ENCODE results near the gene SLC12A8.

Gene SLC12A8

GRCh38 chr3:125238759-125239158, 26.2 kb upstream of the SLC12A8 start:
- Histone ChIP-seq H4K8ac (ENCODE audit: low read length) (no peak overlapping the region), H2BK5ac (ENCODE audit: low read depth, low read length, poor library complexity, severe bottlenecking) (no peak overlapping the region)
- 100% methylated on average over 2 of the region's 3 CpGs for WGBS

GRCh38 chr3:125236331-125236903, 23.9 kb upstream of the SLC12A8 start:
- Histone ChIP-seq H2BK5ac (ENCODE audit: low read depth, low read length, poor library complexity, severe bottlenecking) (no peak overlapping the region), H3K4me1 (ENCODE audit: control insufficient read depth, insufficient read depth, low read depth, low read length) (peaks cover 2% of the 10 kb centered on the region), H3K4ac (ENCODE audit: low read depth in 1 of 2, low read length in 2 of 2) (no peak overlapping the region), H4K91ac (ENCODE audit: low read length) (no peak overlapping the region), H2BK120ac (ENCODE audit: low read depth, low read length) (no peak overlapping the region), H2BK12ac (ENCODE audit: low read length in 2 of 2) (no peak overlapping the region), H3K18ac (ENCODE audit: low read depth in 1 of 2, low read length in 2 of 2) (no peak overlapping the region), H3K4me3 (ENCODE audit: insufficient read depth in 1 of 2, low read depth in 1 of 2, low read length in 2 of 2) (no peak overlapping the region), H3K14ac (ENCODE audit: low read length in 2 of 2) (no peak overlapping the region), H3K4me2 (ENCODE audit: low read length, poor library complexity, severe bottlenecking) (no peak overlapping the region), H3K23ac (ENCODE audit: low read length in 2 of 2) (no peak overlapping the region), H3K9me3 (ENCODE audit: control insufficient read depth, low read length) (no peaks in the 10 kb centered on the region), H3K79me1 (replicated peaks; ENCODE audit: low read length, poor library complexity, severe bottlenecking) (peaks cover 10% of the 10 kb centered on the region), H2AK5ac (ENCODE audit: low read length, severe bottlenecking) (no peak overlapping the region), H3K27ac (ENCODE audit: low read length, poor library complexity, severe bottlenecking) (no peak overlapping the region), H2AFZ (ENCODE audit: low read depth, low read length) (no peak overlapping the region), H3K27me3 (ENCODE audit: control insufficient read depth in 1 of 2, insufficient read depth in 1 of 2, low read length in 2 of 2) (no peaks in the 10 kb centered on the region), H4K8ac (ENCODE audit: low read length) (no peak overlapping the region), H2BK15ac (ENCODE audit: low read depth, poor library complexity, severe bottlenecking) (no peak overlapping the region), H3K36me3 (ENCODE audit: control insufficient read depth in 1 of 2, insufficient read depth in 2 of 2, low read depth in 1 of 2, low read length in 2 of 2) (peaks cover 2 to 43% of the 10 kb centered on the region in 2 experiments), H3K9ac (ENCODE audit: low read length) (no peak overlapping the region)
- WGBS, result 81% methylated on average over 6 of the region's 6 CpGs
- DNase-seq, result peak; percentile 43

More at GRCh38 chr3:125238759-125239158, 26.2 kb upstream of the SLC12A8 start:
- H2BK120ac ChIP-seq (ENCODE audit: low read depth, low read length), result no peak overlapping the region
- H3K27ac ChIP-seq (ENCODE audit: low read length, poor library complexity, severe bottlenecking), result no peak overlapping the region
- H2AFZ ChIP-seq (ENCODE audit: low read depth, low read length), result no peak overlapping the region
- no peak overlapping the region for H2BK15ac ChIP-seq (ENCODE audit: low read depth, poor library complexity, severe bottlenecking)
- H3K4me3 ChIP-seq (ENCODE audit: insufficient read depth in 1 of 2, low read depth in 1 of 2, low read length in 2 of 2), result no peak overlapping the region
- no peak overlapping the region for H4K91ac ChIP-seq (ENCODE audit: low read length)
- H3K27me3 ChIP-seq (ENCODE audit: control insufficient read depth in 1 of 2, insufficient read depth in 1 of 2, low read length in 2 of 2), result no peaks in the 10 kb centered on the region
- no peak overlapping the region for H3K23ac ChIP-seq (ENCODE audit: low read length in 2 of 2)
- H2BK12ac ChIP-seq (ENCODE audit: low read length in 2 of 2), result no peak overlapping the region
- no peak overlapping the region for H3K4me2 ChIP-seq (ENCODE audit: low read length, poor library complexity, severe bottlenecking)
- H3K9ac ChIP-seq (ENCODE audit: low read length), result no peak overlapping the region
- no peak for DNase-seq
- peaks cover 12% of the 10 kb centered on the region for H3K79me1 ChIP-seq (replicated peaks; ENCODE audit: low read length, poor library complexity, severe bottlenecking)
- H3K4ac ChIP-seq (ENCODE audit: low read depth in 1 of 2, low read length in 2 of 2), result no peak overlapping the region
- H3K4me1 ChIP-seq (ENCODE audit: control insufficient read depth, insufficient read depth, low read depth, low read length), result peaks cover 3% of the 10 kb centered on the region
- no peak overlapping the region for H3K18ac ChIP-seq (ENCODE audit: low read depth in 1 of 2, low read length in 2 of 2)
- no peaks in the 10 kb centered on the region for H3K9me3 ChIP-seq (ENCODE audit: control insufficient read depth, low read length)
- no peak overlapping the region for H2AK5ac ChIP-seq (ENCODE audit: low read length, severe bottlenecking)
- H3K14ac ChIP-seq (ENCODE audit: low read length in 2 of 2), result no peak overlapping the region
- peaks cover 3 to 28% of the 10 kb centered on the region in 2 experiments for H3K36me3 ChIP-seq (ENCODE audit: control insufficient read depth in 1 of 2, insufficient read depth in 2 of 2, low read depth in 1 of 2, low read length in 2 of 2)

DNA sequence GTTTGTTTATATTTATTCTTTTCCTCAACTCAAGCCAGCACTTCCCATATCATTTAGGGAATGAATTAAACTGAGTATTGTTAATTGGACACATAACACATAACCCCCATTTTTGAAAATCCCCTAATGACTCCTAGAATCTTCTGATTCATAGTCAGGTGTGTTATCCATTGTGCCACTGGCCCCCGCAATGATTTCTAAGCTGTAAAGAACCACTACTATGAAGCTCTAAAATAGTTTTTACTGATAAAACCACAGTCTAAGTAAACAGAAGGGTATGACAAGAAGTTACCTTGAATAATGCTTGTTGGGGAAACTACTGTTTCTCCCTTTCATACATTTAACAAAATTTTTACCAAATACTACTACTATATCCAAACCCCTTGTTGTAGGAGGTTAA, 22.3 kb upstream of the SLC12A8 start:
- Histone ChIP-seq H3K23ac (ENCODE audit: low read length in 2 of 2) (no peak overlapping the region), H3K27me3 (ENCODE audit: control insufficient read depth in 1 of 2, insufficient read depth in 1 of 2, low read length in 2 of 2) (no peaks in the 10 kb centered on the region), H2BK120ac (ENCODE audit: low read depth, low read length) (no peak overlapping the region), H3K36me3 (ENCODE audit: control insufficient read depth in 1 of 2, insufficient read depth in 2 of 2, low read depth in 1 of 2, low read length in 2 of 2) (peaks cover 2 to 40% of the 10 kb centered on the region in 2 experiments), H2AK5ac (ENCODE audit: low read length, severe bottlenecking) (no peak overlapping the region), H3K14ac (ENCODE audit: low read length in 2 of 2) (no peak overlapping the region), H3K4me3 (ENCODE audit: insufficient read depth in 1 of 2, low read depth in 1 of 2, low read length in 2 of 2) (no peak overlapping the region), H3K9ac (ENCODE audit: low read length) (no peak overlapping the region), H2BK5ac (ENCODE audit: low read depth, low read length, poor library complexity, severe bottlenecking) (no peak overlapping the region), H3K4ac (ENCODE audit: low read depth in 1 of 2, low read length in 2 of 2) (no peak overlapping the region), H3K4me1 (ENCODE audit: control insufficient read depth, insufficient read depth, low read depth, low read length) (peaks cover 2% of the 10 kb centered on the region), H3K9me3 (ENCODE audit: control insufficient read depth, low read length) (no peaks in the 10 kb centered on the region), H3K79me1 (replicated peaks; ENCODE audit: low read length, poor library complexity, severe bottlenecking) (peaks cover 8% of the 10 kb centered on the region), H2BK12ac (ENCODE audit: low read length in 2 of 2) (no peak overlapping the region), H2BK15ac (ENCODE audit: low read depth, poor library complexity, severe bottlenecking) (no peak overlapping the region), H3K4me2 (ENCODE audit: low read length, poor library complexity, severe bottlenecking) (no peak overlapping the region), H4K8ac (ENCODE audit: low read length) (no peak overlapping the region), H2AFZ (ENCODE audit: low read depth, low read length) (no peak overlapping the region), H3K27ac (ENCODE audit: low read length, poor library complexity, severe bottlenecking) (no peak overlapping the region), H4K91ac (ENCODE audit: low read length) (no peak overlapping the region), H3K18ac (ENCODE audit: low read depth in 1 of 2, low read length in 2 of 2) (no peak overlapping the region)
- no peak for DNase-seq
- WGBS, result no CpG with 5 or more reads among the region's 1 CpG

GRCh38 chr3:125232401-125232800, 19.9 kb upstream of the SLC12A8 start:
- Histone ChIP-seq H3K4me1 (ENCODE audit: control insufficient read depth, insufficient read depth, low read depth, low read length) (peaks cover 2% of the 10 kb centered on the region), H2AFZ (ENCODE audit: low read depth, low read length) (no peak overlapping the region), H2BK120ac (ENCODE audit: low read depth, low read length) (no peak overlapping the region), H2BK15ac (ENCODE audit: low read depth, poor library complexity, severe bottlenecking) (no peak overlapping the region), H4K8ac (ENCODE audit: low read length) (no peak overlapping the region), H3K14ac (ENCODE audit: low read length in 2 of 2) (no peak overlapping the region), H3K9ac (ENCODE audit: low read length) (no peak overlapping the region), H3K4me2 (ENCODE audit: low read length, poor library complexity, severe bottlenecking) (no peak overlapping the region), H3K27ac (ENCODE audit: low read length, poor library complexity, severe bottlenecking) (peak overlapping the region; percentile 10), H3K27me3 (ENCODE audit: control insufficient read depth in 1 of 2, insufficient read depth in 1 of 2, low read length in 2 of 2) (no peaks in the 10 kb centered on the region), H3K18ac (ENCODE audit: low read depth in 1 of 2, low read length in 2 of 2) (no peak overlapping the region), H3K79me1 (replicated peaks; ENCODE audit: low read length, poor library complexity, severe bottlenecking) (peaks cover 10% of the 10 kb centered on the region), H4K91ac (ENCODE audit: low read length) (no peak overlapping the region), H2BK5ac (ENCODE audit: low read depth, low read length, poor library complexity, severe bottlenecking) (no peak overlapping the region), H2AK5ac (ENCODE audit: low read length, severe bottlenecking) (no peak overlapping the region), H3K4ac (ENCODE audit: low read depth in 1 of 2, low read length in 2 of 2) (no peak overlapping the region), H3K23ac (ENCODE audit: low read length in 2 of 2) (no peak overlapping the region), H3K36me3 (ENCODE audit: control insufficient read depth in 1 of 2, insufficient read depth in 2 of 2, low read depth in 1 of 2, low read length in 2 of 2) (peaks cover 2 to 48% of the 10 kb centered on the region in 2 experiments), H3K9me3 (ENCODE audit: control insufficient read depth, low read length) (no peaks in the 10 kb centered on the region), H2BK12ac (ENCODE audit: low read length in 2 of 2) (no peak overlapping the region), H3K4me3 (ENCODE audit: insufficient read depth in 1 of 2, low read depth in 1 of 2, low read length in 2 of 2) (no peak overlapping the region)
- 97% methylated on average over 3 of the region's 3 CpGs for WGBS
- DNase-seq, result no peak

All from mesenchymal stem cell (in vitro differentiated cells and primary cell).